Activated CD4-positive, alpha-beta T cell treated with anti-CD3 and anti-CD28 coated beads for 4 hours (primary cell): Measurements from ENCODE around the gene CCN2.

Experiments used
- DNase-seq, 2 donors: peaks; one replicate each; pipeline ENCODE4 v3.0.0-alpha.2; 2020

CCN2 gene, protein sequence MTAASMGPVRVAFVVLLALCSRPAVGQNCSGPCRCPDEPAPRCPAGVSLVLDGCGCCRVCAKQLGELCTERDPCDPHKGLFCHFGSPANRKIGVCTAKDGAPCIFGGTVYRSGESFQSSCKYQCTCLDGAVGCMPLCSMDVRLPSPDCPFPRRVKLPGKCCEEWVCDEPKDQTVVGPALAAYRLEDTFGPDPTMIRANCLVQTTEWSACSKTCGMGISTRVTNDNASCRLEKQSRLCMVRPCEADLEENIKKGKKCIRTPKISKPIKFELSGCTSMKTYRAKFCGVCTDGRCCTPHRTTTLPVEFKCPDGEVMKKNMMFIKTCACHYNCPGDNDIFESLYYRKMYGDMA

DNA sequence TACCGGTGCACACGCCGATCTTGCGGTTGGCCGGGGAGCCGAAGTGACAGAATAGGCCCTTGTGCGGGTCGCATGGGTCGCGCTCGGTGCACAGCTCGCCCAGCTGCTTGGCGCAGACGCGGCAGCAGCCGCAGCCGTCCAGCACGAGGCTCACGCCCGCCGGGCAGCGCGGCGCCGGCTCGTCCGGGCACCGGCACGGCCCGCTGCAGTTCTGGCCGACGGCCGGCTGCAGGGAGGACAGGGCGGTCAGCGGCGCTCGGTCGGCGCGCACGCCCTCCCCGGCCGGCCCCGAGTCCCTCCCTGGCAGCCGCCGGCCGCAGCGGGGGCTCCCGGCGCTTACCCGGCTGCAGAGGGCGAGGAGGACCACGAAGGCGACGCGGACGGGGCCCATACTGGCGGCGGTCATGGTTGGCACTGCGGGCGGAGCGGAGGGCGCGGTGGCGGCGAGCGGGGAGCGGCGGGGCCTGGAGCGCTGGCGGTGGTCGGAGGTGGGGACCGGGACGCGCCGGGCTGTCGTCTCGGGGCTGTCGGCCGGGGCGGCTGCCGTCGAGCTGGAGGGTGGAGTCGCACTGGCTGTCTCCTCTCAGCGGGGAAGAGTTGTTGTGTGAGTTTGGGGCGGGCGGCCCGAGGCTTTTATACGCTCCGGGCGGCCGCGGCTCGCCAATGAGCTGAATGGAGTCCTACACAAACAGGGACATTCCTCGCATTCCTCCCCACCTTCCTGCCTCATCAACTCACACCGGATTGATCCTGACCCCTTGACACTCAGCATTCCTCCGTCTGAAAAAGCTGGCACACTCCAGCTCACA, at the start of gene CCN2:
CCN2 (minus strand) TSS at position 606 of the 809 bp plus-strand sequence; CDS start at position 406, 200 bp downstream.
- DNase-seq: no peak

DNA sequence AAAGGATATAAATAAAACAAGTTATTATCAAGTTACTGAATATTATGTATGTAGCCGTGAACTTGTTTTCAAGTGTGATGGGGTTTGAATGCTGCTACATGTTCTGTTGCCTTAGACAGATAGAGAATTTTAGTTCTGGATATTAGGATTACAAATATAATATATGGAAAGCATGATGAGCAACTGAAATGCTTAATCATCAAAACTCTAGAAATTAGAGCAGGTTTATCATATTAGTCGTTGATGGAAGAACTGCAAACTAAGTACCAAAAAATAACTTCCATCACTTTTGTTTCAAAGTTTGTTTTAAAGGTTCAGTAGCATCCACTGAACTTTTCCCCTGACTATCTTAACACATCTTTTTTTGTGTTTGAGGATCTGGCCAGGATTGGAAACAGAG, 49.1 kb upstream of the CCN2 start:
- no peak for DNase-seq

DNA sequence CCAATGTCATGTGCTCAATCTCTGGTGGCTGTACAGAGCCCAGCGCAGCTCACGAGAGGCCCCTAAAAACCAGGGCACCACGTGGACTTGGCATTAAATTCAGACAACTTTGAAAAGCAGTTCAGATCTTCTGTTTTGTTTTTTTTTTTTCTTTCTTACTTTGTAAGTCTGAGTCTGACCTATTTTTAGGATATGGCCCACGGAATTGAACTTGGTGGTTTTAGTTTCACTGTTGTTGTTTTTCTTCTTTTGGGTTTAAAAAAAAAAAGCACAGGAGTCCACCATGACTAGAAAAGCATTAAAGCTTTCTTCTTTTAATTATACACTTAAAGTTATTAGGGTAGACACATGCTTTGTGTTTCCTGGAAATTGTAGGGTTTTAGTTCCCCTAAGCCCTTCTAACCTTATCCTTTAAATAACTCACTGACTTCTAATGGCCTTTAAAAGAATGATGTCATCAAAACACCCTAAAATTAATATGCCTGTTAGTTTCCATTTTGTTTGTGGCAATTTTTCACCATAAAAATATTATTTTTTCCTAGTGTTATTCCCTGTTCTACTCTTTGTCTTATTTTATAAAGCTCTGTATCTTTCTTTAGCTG, 48.5 kb upstream of the CCN2 start:
- DNase-seq: no peak

DNA sequence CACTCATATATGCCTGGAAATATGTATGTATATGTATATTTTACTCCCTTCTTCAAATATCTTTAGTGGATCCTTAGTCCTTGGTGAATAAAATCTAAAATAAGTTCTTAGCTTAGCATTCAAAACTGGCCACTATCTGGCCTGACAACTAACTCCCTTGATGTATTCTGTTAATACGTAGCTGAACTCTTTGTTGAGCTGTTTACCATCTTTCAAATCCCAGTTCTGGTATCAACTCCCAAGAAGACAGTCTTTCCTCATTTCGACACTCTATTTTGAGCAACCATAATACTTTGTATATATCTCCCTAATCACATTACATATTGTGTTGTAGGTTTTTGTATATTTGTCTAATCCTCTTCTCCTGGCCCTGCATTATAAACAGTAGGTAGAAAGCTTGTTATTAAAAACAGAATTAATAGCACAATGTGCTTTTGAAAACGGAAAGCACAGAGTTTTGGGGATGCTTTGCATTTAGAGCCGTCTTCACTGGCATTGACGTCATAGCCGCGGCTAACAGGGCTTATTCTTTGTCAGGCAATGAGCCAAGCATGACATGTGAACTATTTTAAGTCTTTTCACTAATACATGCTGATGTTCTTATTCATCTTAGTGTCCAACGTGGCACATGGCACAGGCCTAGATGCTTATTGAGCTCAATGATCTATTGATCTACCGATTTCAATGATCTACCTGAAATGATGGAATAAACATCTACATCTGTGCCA, 47.2 kb upstream of the CCN2 start:
- DNase-seq: no peak

DNA sequence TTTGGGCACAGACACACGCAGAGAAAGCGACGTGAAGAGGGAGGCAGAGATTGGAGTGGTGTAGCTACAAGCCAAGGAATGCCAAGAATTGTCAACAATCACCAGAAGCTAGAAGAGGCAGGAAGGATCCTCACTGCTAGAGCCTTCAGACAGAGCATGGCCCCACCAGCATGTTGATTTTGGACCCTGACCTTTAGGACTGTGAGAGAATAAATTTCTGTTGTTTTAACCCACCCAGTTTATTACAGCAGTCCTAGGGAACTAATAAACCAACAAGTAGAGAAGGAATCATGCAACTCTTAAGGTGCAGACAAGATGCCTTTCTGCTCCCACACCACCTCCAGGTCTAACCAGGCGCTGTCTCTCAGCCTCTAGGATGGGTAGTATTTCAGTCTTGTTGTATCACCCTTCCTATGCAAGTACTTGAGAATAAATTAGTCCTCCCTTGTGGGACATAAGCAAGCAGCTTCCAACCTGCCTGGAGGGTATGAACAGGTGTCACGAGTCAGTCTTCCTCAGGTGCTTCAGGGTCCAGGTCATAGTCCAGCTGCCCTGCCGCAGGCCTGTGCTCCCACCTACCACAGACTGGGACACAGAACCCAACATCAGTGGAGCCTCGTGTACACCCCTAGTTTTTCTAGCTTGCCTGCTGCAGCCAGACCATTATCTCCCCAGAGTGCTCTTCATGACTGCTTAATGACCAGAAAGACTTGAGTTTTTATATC, 46.4 kb upstream of the CCN2 start:
- DNase-seq: no peak

DNA sequence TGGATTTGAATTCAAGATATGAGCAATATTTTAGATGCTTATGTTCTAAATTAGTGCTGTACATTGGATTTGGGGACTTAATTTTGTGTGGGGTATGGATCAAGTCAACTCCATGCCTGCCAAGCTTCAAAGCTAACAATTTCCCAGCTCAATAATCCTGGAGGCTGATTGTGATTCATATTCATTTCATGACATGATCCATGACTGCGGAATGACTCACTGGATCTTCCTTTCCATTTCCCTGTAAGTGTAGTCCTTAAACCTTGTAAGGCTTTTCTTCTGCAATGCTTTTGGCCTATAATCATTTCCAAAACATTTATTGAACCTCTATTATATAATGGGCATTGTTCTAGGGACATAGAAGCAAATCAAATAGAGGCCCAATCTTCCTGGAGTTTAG, 44.7 kb upstream of the CCN2 start:
- no peak for DNase-seq

DNA sequence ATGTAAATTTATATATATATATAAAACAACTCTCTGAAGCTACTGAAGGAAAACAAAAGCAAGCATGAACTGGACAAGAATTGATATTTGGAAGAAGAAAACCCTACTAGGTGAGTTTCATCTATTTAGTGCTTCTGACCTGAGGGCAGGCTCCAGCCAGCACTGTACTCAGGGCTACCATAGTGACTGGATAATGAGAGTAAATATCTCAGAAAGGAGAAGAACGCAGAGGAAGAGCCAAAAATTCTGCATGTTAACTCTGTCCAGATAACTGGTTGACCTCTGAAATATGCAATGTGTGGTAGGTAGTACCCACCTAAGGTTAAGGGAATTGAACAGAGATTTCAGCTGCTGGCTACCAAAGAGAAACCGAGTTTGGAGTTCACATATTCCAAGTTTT, 41.4 kb upstream of the CCN2 start:
- no peak for DNase-seq

DNA sequence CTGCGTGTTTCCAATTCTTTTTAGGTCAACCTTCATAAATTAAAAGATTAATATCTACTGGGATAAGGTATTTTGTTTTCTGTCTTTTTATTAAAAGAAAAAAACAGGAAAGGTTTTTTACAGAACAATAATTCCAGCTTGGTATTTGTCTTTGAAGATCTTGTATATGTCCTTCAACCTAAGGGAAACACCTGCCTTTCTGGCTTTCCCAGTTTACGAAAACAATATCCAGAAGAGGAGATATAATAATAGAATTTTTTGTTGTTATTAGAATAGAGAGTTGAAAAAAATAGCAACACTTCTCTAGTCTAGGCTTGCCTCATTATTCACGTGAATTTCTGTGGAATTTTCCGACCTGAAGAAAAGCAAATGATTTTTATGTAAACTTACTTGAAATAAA, 37.9 kb upstream of the CCN2 start:
- no peak for DNase-seq

DNA sequence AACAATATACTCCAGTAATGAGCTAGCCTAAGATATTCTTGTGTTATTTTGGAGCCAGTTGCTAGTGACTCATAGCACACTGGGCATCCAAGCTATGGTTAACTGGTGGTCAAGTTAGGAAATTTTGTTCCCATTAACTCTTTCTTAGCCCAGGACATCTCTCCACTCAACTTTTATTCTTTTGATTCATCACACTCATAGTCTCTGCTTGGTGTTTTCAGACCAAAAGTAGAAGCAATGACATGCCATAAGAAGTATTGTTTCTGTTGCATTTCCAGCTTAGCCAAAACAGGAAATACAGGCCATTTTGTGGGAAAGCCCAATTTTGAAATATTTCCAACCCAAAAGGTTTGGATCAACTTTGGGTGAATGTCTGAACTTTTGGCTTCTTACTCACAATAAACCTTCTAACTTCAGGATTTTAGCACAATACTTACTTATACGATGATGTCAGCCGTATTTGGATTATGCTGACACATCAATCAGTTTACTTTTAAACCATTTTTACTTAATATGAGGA, 31.6 kb upstream of the CCN2 start:
- no peak for DNase-seq

DNA sequence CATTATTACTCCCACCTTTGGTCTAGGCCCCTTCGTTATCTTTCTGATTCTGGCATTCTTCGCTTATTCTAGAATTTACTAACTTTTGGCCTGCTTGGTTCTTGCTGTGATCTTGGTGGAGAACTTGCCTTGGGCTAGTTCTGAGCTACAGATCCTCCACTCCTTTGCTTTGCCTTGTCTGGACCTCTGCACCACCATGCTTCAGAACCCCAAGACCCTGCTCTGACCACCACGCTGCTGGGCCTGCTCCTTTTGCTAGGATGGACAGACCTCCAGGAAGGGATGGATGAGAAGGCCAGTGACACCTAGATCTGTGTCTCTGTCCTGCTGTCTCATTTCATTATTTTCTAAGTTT, 30.4 kb upstream of the CCN2 start:
- no peak for DNase-seq

DNA sequence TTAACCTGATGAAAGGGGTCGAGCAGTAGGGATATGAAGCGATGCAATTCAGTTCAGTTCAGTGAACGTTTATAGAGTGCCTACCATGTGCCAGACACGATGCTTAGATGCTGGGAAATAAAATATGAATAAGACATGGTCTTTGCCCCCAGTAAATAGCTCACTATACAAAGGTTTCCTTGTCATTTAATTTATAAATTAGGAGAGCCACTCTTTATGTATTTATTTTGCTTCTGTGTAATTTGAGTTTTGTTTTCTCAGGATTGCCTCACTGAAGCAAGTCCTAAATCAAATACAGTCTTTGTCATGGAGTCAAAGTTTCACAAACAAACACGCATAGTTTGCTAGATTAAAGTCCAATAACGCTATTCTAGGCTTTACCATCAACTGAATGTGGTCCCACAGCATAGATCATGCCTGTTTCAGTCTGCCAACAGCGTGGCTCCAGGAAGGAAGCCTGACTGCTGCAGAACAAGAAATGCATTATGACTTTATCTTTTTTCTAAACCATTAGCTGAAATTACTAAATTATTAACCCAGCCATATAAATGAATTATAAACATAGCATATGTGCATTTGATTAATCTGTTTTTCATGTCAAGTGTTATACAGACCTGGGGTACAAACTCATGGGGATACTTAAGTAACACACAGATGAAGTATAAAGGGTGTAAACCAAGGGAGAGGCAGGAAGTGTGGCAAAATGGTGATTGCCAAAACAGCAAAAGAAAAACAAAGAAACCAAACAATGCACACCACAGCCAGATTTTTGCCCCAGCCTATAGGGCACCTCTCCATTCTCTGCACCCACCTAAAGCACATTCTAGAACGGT, 29.8 kb upstream of the CCN2 start:
- no peak for DNase-seq

DNA sequence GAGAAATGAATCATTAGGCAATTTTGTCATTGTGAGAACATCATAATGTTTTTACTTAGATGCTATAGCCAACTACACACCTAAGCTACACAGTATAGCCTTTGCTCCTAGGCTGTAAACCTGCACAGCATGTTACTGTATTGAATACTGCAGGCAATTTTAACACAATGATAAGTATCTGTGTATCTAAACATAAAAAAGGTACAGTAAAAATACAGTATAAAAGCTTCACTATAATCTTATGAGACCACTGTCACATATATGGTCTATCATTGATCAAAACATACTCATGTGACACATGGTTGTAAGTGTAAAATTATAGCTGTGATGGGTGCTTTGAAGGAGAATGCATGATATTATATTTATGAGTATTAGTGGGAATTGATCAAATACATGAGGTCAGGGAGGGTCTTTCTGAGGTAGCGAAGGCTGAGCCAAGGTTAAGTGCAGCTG, 29.2 kb upstream of the CCN2 start:
- no peak for DNase-seq

DNA sequence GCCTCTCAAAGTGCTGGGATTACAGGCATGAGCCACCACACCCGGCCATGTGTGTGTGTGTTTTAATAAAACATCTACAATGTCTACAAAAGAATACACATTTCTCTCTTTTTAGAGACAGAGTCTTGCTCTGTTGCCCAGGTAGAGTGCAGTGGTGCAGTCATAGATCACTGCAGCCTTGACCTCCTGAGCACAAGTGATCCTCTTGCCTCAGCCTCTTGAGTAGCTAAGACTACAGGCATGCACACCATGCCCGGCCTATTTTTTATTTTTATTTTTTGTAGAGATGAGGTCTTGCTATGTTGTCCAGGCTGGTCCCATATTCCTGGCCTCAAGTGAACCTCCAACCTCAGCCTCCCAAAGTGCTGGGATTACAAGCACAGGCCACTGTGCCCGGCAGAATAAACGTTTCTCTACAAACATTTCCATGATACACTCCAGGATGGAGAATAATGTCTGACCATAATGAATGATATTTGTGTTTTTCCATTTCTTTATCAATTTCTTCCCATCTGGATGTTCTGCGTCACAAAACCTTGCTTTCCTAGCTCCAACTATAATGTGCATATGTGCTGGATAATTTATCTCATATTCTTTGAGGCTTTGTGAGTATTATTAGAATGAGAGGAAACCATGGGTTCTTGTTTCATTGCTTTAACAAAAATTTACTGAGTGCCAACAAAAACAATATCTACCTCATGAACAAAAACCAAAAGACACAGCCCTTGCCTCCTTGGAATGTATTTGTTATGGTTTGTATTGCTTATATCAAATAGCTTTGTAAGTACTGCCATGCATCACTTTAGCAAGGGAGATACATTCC, 28.6 kb upstream of the CCN2 start:
- no peak for DNase-seq

DNA sequence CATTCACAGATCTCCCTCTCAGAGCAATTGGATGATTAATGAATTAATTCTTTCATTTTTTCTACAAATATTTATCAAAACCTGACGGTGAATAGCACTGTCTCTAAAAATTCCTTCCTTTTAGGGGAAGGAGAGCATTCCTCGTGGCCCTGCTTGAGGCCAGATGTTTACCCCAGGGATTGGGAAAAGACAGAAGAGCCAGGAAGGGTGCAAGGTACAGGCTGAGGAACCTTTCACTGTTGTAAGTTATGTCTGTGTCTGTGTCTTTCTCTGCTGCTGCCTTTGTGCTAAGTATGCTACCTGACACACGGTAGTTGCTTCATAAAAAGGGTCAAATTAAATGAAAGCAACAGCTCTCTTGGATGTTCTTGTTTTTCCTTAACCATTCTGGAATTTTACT, 27.4 kb upstream of the CCN2 start:
- DNase-seq: no peak

DNA sequence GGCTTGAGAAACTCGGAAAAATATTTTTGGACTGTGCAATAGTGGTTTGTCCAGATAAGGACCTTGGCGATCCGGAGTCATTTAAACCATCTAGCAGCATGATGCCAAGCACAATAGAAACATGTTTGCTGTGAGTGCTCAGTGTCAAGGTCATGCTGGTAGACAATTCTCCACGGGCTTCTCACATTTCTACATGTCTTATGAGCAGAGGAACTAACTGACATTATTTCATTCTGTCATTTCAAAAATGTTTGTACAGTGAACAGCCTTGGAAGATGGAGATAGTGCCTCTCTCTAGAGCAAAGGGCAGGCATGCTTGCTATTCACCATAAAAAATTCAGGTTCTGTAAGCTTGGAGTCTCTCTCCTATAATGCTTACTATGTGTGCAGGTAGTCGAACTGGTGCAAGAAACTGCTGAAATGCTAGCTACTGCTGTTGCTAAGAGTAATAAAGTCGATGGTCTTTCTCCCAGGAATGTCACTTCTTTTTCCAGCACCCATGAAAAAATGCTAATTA, 25.4 kb upstream of the CCN2 start:
- DNase-seq: no peak

DNA sequence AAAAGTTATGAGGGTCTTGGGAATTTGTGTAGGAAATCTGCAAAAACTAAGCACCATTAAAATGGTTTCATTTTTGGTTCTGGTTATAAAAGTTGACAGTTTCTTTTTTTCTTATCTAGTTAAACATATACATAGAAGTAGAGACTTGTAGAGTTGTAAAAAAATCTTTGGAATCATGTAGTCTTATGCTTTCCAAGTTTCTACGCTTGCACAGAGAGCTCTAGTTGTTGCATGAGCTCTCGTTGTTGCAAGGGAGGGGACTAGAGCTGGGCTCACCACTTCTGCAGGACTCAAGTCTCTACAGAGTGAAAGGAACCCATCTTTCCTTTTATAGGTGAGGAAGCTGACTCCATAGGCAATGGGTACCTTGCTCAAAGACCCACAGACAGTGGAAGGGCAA, 21.6 kb upstream of the CCN2 start:
- DNase-seq: no peak

DNA sequence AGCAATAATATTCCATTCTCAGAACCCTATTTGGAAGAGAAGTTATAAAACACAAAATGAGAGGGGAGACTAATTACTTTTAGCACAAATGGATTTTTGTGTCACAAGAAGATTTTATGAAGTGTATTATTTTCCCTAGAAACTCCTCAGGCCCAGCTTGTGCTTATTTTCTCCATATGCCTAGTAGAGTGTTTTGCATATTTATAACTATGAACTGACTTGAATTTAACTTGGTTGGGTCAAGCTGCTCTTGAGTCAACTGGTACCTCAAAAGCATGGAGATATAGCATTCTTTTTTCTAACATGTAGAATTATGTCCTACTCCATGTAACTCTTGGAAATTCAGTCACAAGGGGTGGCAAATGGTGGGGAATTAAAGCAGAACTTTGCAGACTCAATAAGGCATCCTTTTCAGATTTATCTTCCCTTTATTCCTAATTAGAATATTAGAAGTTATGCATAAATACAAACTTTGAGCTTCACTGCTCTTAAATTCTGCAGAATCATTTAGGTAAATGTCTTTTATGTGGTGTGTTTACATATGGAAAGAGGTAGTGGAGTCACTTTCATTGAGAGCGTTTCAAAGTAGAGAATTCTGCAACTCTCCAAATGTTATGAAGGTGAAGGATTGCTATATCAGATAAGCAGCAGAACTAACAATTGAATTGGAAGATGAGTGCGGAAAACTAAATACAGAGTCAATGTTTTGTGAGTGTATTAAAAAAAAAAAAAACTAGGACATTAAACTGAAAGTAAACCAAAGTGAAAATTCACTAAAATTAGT, 19.1 kb upstream of the CCN2 start:
- no peak for DNase-seq

DNA sequence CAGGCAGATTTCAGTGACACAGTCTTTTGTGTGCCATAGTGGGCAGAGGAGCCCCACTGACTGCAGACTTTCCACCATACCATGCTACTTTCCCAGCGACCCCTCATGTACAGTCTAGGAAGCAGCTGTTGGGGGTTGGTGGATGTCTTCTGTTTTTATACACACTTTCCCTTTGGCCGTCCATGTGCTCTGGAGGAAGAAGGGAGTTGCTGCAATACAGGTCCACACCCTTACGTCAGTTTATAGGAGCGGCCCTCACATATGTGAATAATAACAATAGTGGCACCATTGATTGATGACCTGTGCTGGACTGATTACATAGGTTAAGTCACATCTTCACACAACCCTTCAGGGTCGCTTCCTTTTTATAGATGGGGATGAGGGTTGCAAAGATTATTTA, 17.5 kb upstream of the CCN2 start:
- no peak for DNase-seq

DNA sequence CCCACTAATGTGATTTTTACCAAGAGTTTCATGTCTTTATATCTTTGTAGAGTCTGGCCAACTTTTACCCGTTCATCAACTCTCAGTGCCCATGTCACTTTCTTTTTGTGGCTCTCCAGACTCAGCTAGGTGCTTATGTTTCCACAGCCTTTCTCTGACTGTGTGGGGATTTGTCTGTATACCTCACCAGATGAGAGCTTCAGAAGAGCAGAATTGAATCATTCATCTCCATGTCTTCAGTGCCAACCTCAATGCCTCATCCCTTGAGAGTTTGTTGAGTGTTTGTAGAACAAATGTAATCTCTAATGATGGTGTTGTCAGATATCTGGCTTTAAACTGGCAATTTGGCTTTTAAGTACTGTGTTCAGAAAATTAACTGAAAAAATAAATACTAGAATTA, 16.8 kb upstream of the CCN2 start:
- DNase-seq: no peak
